OCI-M2 (cell line): ENCODE data around the gene GRAMD2B.
"Not testable (repeated sequence)": the region's sequence is repeated elsewhere in the genome, so short reads cannot be mapped to it uniquely, and the experiment has no call there.

Experiments
- DNase-seq: peaks from one replicate; lab custom pipeline; 2025; ENCODE audit not compliant: unreplicated experiment; lab: John Stamatoyannopoulos, UW

Gene GRAMD2B

GRCh38 chr5:126403876-126404275 is 19.3 kb upstream of the GRAMD2B start:
- no peak for DNase-seq

- no peak for DNase-seq
These were observed 12.6 kb upstream of the GRAMD2B start for GRCh38 chr5:126410623-126411022.

GRCh38 chr5:126413856-126414255 is 9.4 kb upstream of the GRAMD2B start:
- DNase-seq: no peak

GRCh38 chr5:126414874-126415502 is 8.2 kb upstream of the GRAMD2B start:
- no peak for DNase-seq

GRCh38 chr5:126415789-126416188 is 7.4 kb upstream of the GRAMD2B start:
- DNase-seq: no peak

- DNase-seq: no peak
These were observed 6.8 kb upstream of the GRAMD2B start for GRCh38 chr5:126416266-126416925.

GRCh38 chr5:126417178-126417577 is 6.0 kb upstream of the GRAMD2B start:
- no peak for DNase-seq

GRCh38 chr5:126419102-126419501 is 4.1 kb upstream of the GRAMD2B start:
- no peak for DNase-seq

- no peak for DNase-seq
These were observed 5.2 kb downstream of the GRAMD2B start for GRCh38 chr5:126428421-126428820.

GRCh38 chr5:126430631-126431030 is 7.4 kb downstream of the GRAMD2B start:
- no peak for DNase-seq

- DNase-seq: no peak
These were observed 10.5 kb downstream of the GRAMD2B start for GRCh38 chr5:126433701-126434100.

GRCh38 chr5:126435261-126435660 is 12.1 kb downstream of the GRAMD2B start:
- DNase-seq: no peak

GRCh38 chr5:126435714-126436113 is 12.5 kb downstream of the GRAMD2B start:
- DNase-seq: no peak

GRCh38 chr5:126437721-126438120 is 14.5 kb downstream of the GRAMD2B start:
- DNase-seq: no peak

GRCh38 chr5:126438267-126438666 is 15.1 kb downstream of the GRAMD2B start:
- DNase-seq: no peak

GRCh38 chr5:126438868-126439267 is 15.7 kb downstream of the GRAMD2B start:
- no peak for DNase-seq

- DNase-seq: not testable (repeated sequence)
These were observed 16.5 kb downstream of the GRAMD2B start for GRCh38 chr5:126439724-126440123.

- no peak for DNase-seq
These were observed 18.0 kb downstream of the GRAMD2B start for GRCh38 chr5:126441230-126441629.

- DNase-seq: no peak
These were observed 20.2 kb downstream of the GRAMD2B start for GRCh38 chr5:126443374-126443851.

- DNase-seq: no peak
These were observed 20.9 kb downstream of the GRAMD2B start for GRCh38 chr5:126444137-126444536.

GRCh38 chr5:126445502-126446174 is 22.4 kb downstream of the GRAMD2B start:
- DNase-seq: no peak
